WI38 (cell line): ENCODE results near the gene OTOG.

Experiments
- H3K4me3 ChIP-seq: 2 replicates; pipeline ENCODE4 v1.5.1; 2011; ENCODE audit warnings: low read depth, mild to moderate bottlenecking, control low read depth, low read length
- TF ChIP-seq, protein P1 (sequence below): IDR thresholded peaks from 2 replicates; pipeline ENCODE4 v1.5.1; 2012; ENCODE audit warnings: low read depth, mild to moderate bottlenecking, control low read depth, low read length

OTOG gene

GRCh38 chr11:17600316-17601255 lies 53.5 kb downstream of the OTOG start:
- TF ChIP-seq, protein P1, sequence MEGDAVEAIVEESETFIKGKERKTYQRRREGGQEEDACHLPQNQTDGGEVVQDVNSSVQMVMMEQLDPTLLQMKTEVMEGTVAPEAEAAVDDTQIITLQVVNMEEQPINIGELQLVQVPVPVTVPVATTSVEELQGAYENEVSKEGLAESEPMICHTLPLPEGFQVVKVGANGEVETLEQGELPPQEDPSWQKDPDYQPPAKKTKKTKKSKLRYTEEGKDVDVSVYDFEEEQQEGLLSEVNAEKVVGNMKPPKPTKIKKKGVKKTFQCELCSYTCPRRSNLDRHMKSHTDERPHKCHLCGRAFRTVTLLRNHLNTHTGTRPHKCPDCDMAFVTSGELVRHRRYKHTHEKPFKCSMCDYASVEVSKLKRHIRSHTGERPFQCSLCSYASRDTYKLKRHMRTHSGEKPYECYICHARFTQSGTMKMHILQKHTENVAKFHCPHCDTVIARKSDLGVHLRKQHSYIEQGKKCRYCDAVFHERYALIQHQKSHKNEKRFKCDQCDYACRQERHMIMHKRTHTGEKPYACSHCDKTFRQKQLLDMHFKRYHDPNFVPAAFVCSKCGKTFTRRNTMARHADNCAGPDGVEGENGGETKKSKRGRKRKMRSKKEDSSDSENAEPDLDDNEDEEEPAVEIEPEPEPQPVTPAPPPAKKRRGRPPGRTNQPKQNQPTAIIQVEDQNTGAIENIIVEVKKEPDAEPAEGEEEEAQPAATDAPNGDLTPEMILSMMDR, result no peak
- H3K4me3 ChIP-seq, result no peak overlapping the region

GRCh38 chr11:17601256-17601671 lies 54.2 kb downstream of the OTOG start:
- H3K4me3 ChIP-seq, result no peak overlapping the region
- TF ChIP-seq, protein P1, result no peak

DNA sequence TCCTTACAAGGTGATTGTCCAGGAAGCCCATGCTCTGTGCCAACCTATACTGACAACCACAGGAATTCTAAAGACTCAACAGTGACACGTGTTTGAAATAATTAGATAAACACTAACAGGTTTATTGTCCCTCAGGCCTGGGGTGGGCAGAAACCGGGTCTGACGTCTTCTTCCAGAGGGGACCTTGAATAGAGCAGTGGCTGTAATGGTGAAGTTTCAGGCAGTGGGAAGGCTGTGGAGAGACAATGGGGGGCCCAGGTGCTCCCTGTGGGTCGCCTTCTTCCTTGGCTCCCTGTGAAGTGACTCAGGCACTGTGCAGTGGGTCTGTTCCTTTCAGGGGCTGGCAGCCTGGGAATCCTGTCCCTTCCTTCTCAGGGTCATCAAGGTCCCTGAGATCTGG lies 54.6 kb downstream of the OTOG start:
- TF ChIP-seq, protein P1, result no peak

DNA sequence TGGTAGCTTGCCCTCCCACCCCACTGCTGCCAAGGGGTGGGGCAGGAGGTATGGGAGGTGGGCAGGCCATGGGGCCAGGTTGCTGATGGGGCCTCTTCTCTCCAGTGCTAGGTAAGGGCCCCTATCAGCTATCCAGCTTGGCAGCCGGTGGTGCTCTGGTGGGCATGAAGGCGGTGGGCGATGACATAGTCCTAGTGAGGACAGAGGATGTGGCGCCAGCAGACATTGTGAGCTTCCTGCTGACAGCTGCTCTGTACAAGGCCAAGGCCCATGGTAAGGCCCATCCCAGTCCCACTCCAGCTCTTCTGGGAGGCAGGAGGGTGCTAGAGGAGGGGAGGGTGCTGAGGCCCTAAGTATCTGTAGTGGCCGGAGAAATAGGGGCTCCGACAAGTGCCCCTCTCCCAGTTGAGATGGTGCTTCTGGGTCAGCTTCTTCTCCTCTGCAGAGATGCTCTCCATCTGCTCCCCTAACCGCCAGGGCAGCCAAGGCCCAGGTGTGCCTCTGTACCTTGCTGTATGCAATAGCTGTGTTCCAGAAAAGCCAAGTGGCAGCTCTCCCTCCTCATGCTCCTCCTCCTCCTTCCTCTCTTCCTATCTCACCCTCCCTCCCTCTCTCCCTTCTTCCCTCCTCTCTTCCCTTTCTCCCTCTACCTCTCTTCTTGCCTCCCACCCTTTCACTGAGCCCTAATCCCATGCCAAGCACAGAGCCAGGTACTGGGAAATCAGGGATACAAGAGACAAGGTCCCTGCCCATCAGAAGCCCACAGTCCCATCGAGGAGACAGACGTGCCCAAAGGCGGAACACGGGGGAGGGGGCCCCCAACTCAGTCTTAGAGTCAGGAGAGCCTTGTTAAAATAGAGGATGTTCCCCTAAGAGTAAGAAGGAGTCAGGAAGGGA lies 55.3 kb downstream of the OTOG start:
- H3K4me3 ChIP-seq, result no peak overlapping the region
- TF ChIP-seq, protein P1, result no peak

More for the DNA sequence above, 54.6 kb downstream of the OTOG start:
- H3K4me3 ChIP-seq, result no peak overlapping the region

DNA sequence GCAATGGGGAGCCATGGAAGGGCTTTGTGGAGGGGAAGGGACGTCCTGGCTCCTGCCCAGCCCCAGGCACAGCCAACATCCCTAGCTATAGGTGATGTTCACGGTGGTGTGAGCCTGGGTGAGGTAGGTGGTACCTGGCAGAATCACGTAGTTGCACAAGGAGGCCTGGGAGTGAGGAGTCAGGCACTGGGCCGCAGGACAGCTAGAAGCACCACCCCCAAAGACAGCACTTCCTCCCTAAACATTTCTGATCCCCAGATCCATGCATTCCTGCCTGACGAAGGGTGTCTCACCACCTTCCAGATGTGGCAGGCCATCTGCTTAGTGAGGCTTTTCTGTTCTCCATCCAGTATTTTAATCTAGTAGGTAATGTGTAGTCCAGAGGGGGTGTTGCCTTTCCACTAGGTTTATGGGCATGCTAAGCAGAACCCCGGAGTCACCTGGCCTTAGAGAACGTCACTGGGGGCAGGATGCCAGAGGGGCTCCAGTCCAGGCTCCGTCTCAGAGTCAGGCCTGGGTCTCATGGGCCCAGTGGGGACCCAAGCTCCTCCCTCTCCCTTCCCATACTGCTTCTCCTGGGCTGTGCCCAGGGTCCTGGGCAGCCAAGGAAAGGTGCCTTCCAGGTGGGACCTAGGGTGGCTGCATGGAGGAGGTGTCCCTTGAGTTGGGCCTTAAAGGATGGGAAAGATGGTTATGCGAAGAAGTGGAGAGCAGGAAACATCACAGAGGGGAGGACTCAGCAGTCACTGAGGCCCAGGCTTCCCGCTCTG lies 56.2 kb downstream of the OTOG start:
- H3K4me3 ChIP-seq, result no peak overlapping the region
- TF ChIP-seq, protein P1, result no peak

GRCh38 chr11:17604201-17604914 lies 57.3 kb downstream of the OTOG start:
- no peak overlapping the region for H3K4me3 ChIP-seq

More at GRCh38 chr11:17604201-17604914, 57.3 kb downstream of the OTOG start:
- TF ChIP-seq, protein P1, result no peak
